ENCODE data around the gene NOL4L. TPM values are rescaled to one million over a fixed set of nuclear protein-coding genes. Genes with fewer than 3 reads are reported as not detected.
A peak's percentile ranks its signal among the peaks of the same experiment; 100 is the strongest.

NOL4L gene
- total and polyA plus RNA-seq, 4 donors = 7.9 to 20.6 (median 12.2) TPM

- WGBS, 2 donors = 18 to 23% methylated on average over 28 to 29 of the region's 29 CpGs
- Histone ChIP-seq H3K4me1 (ENCODE audit: control insufficient read depth in 5 of 5, insufficient read depth in 5 of 5, low read length in 5 of 5) (peaks cover 0 to 19% (median 3%) of the 10 kb centered on the region in 5 donors), H3K36me3 (ENCODE audit: control insufficient read depth in 4 of 4, insufficient read depth in 4 of 4, low read length in 4 of 4) (peaks cover 0 to 27% (median 12%) of the 10 kb centered on the region in 4 donors), H3K27ac (ENCODE audit: low read depth in 1 of 2, low read length in 1 of 2) (peak overlapping the region in 1 of 2 donors; percentile 15), H3K9me3 (ENCODE audit: control insufficient read depth in 4 of 4, insufficient read depth in 3 of 4, low read length in 3 of 4) (no peaks in the 10 kb centered on the region), H3K27me3 (ENCODE audit: control insufficient read depth in 3 of 3, insufficient read depth in 3 of 3, low read length in 2 of 3) (no peaks in the 10 kb centered on the region), H3K9ac (ENCODE audit: insufficient read depth in 1 of 2, low read length in 2 of 2) (no peak overlapping the region), H3K4me3 (no peak overlapping the region)
- TF ChIP-seq, protein P1, sequence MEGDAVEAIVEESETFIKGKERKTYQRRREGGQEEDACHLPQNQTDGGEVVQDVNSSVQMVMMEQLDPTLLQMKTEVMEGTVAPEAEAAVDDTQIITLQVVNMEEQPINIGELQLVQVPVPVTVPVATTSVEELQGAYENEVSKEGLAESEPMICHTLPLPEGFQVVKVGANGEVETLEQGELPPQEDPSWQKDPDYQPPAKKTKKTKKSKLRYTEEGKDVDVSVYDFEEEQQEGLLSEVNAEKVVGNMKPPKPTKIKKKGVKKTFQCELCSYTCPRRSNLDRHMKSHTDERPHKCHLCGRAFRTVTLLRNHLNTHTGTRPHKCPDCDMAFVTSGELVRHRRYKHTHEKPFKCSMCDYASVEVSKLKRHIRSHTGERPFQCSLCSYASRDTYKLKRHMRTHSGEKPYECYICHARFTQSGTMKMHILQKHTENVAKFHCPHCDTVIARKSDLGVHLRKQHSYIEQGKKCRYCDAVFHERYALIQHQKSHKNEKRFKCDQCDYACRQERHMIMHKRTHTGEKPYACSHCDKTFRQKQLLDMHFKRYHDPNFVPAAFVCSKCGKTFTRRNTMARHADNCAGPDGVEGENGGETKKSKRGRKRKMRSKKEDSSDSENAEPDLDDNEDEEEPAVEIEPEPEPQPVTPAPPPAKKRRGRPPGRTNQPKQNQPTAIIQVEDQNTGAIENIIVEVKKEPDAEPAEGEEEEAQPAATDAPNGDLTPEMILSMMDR (IDR thresholded peaks at IDR 0.05; ENCODE audit: control extremely low read depth, extremely low read depth) = no peak
- ATAC-seq (ENCODE audit: insufficient read depth, low FRiP score) (peak; percentile 80), DNase-seq (peak; percentile 62 to 78 (median 76))
Measured at GRCh38 chr20:32457479-32457986, 127.6 kb downstream of the NOL4L start.

GRCh38 chr20:32456869-32457478 lies 128.2 kb downstream of the NOL4L start:
- TF ChIP-seq, protein P1 (IDR thresholded peaks at IDR 0.05; ENCODE audit: control extremely low read depth, extremely low read depth) = no peak
- Histone ChIP-seq H3K36me3 (ENCODE audit: control insufficient read depth in 4 of 4, insufficient read depth in 4 of 4, low read length in 4 of 4) (peaks cover 0 to 33% (median 11%) of the 10 kb centered on the region in 4 donors), H3K27me3 (ENCODE audit: control insufficient read depth in 3 of 3, insufficient read depth in 3 of 3, low read length in 2 of 3) (no peaks in the 10 kb centered on the region), H3K4me3 (no peak overlapping the region), H3K9me3 (ENCODE audit: control insufficient read depth in 4 of 4, insufficient read depth in 3 of 4, low read length in 3 of 4) (no peaks in the 10 kb centered on the region), H3K9ac (ENCODE audit: insufficient read depth in 1 of 2, low read length in 2 of 2) (no peak overlapping the region), H3K4me1 (ENCODE audit: control insufficient read depth in 5 of 5, insufficient read depth in 5 of 5, low read length in 5 of 5) (peaks cover 0 to 19% (median 3%) of the 10 kb centered on the region in 5 donors), H3K27ac (ENCODE audit: low read depth in 1 of 2, low read length in 1 of 2) (peak overlapping the region in 1 of 2 donors; percentile 13)
- DNase-seq (peak; percentile 59 to 70 (median 63)), ATAC-seq (ENCODE audit: insufficient read depth, low FRiP score) (peak; percentile 50)
- WGBS, 2 donors = 20 to 22% methylated on average over 34 to 36 of the region's 36 CpGs

DNA sequence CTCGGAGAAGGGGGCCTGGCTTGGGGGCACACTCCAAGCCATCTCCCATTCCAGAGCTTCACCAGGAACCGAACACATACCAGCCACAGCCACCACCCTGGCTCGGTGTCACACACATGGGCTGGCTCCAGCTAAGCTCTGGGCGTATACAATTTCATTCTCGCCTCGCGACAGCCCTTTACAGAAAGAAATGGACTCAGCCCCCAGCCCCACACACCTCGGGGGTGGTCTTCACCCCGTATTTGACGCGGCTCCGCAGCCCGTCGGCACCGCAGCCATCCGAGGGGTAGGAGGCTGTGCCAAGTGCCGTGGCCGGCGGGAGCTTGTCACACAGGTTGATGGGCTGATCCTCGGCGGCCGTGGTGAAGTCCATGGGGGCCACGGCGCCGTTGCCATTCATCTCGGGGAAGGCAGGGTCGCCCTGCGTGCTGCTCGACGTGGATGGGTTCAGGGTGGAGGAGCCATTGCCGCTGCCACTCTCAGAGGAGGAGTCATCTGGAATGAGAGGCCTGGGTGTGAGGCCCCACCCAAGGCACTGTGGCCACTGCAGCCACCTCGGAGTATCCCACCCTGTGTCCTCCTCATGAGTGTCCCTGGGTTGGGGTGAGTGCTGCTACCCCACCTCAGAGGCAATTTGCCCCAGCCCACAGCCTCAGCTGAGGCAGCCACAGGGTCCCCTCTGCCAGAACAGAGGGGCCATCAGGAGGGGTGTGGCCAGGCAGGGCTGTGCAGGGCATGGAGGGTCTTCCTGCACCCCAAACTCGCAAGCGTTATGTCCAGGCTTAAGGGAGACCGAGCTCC lies 129.0 kb downstream of the NOL4L start:
- H3K9ac ChIP-seq (ENCODE audit: insufficient read depth in 1 of 2, low read length in 2 of 2) = no peak overlapping the region
- H3K4me1 ChIP-seq (ENCODE audit: control insufficient read depth in 5 of 5, insufficient read depth in 5 of 5, low read length in 5 of 5) = peaks cover 0 to 19% (median 3%) of the 10 kb centered on the region in 5 donors
- no peak for DNase-seq
- no peak for ATAC-seq (ENCODE audit: insufficient read depth, low FRiP score)
- H3K4me3 ChIP-seq = no peak overlapping the region
- WGBS, 2 donors = 93% methylated on average over 35 of the region's 35 CpGs
- no peak overlapping the region for H3K27ac ChIP-seq (ENCODE audit: low read depth in 1 of 2, low read length in 1 of 2)
- H3K9me3 ChIP-seq (ENCODE audit: control insufficient read depth in 4 of 4, insufficient read depth in 3 of 4, low read length in 3 of 4) = no peaks in the 10 kb centered on the region
- H3K27me3 ChIP-seq (ENCODE audit: control insufficient read depth in 3 of 3, insufficient read depth in 3 of 3, low read length in 2 of 3) = no peaks in the 10 kb centered on the region
- TF ChIP-seq, protein P1 (IDR thresholded peaks at IDR 0.05; ENCODE audit: control extremely low read depth, extremely low read depth) = no peak
- H3K36me3 ChIP-seq (ENCODE audit: control insufficient read depth in 4 of 4, insufficient read depth in 4 of 4, low read length in 4 of 4) = peaks cover 0 to 40% (median 12%) of the 10 kb centered on the region in 4 donors

All from lung (tissue), 12 donors.